ENCODE results near the gene TOLLIP.

The TOLLIP gene

GRCh38 chr11:1226986-1227550 lies 82.4 kb downstream of the TOLLIP start:
- H4K20me1 ChIP-seq (ENCODE audit: control insufficient read depth, insufficient read depth, low read depth, low read length) = no peaks in the 10 kb centered on the region
- no peaks in the 10 kb centered on the region for H3F3A ChIP-seq (ENCODE audit: control insufficient read depth, insufficient read depth)
- no peaks in the 10 kb centered on the region for H3K27me3 ChIP-seq (ENCODE audit: control insufficient read depth, low read length)
- H3K4me3 ChIP-seq (ENCODE audit: low read length) = no peak overlapping the region
- H3K4me2 ChIP-seq (ENCODE audit: low read length) = no peak overlapping the region
- H3K36me3 ChIP-seq (ENCODE audit: control insufficient read depth, low read length) = no peaks in the 10 kb centered on the region
- TF ChIP-seq CTCF (IDR thresholded peaks at IDR 0.05; ENCODE audit: low read depth, low read length, poor library complexity, severe bottlenecking) (no peak), EZH2phosphoT487 (IDR thresholded peaks at IDR 0.05; ENCODE audit: borderline replicate concordance, low read length) (no peak)
- H3K4me1 ChIP-seq (ENCODE audit: control insufficient read depth, low read length) = no peaks in the 10 kb centered on the region
- no peaks in the 10 kb centered on the region for H3K9me2 ChIP-seq (replicated peaks; ENCODE audit: control insufficient read depth, low read length)
- H3K9me3 ChIP-seq (ENCODE audit: control insufficient read depth, insufficient read depth, low read length) = no peaks in the 10 kb centered on the region
- H3K79me2 ChIP-seq (ENCODE audit: control insufficient read depth, low read length) = no peaks in the 10 kb centered on the region
- no peak overlapping the region for H3K27ac ChIP-seq (ENCODE audit: low read depth, low read length)

DNA sequence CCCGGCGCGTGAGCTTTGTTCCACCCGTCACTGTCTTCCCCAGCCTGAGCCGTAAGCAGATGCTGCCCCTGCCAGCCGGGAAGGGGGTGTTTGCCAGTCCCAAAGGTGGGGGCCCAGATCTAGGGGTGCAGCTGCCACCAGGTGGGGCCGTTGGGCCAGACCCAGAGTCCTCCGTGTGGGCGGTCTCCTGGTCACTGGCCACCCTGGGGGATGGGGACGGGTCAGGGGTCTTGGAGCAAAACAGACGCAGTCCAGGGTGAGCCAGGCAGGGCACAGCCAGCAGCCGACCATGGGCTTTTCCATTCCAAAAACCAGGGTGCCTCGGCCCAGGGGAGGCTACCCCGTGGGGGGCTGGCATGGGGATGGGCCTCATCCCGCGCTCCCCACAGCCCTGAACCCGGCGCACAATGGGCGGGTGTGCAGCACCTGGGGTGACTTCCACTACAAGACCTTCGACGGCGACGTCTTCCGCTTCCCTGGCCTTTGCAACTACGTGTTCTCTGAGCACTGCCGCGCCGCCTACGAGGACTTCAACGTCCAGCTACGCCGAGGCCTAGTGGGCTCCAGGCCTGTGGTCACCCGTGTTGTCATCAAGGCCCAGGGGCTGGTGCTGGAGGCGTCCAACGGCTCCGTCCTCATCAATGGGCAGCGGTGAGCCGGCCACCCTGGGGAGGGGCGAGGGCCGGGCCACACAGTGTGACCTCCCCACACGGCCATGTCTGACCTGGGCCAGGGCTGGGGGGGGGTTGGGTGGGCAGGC lies 83.0 kb downstream of the TOLLIP start:
- Histone ChIP-seq H3K9me3 (ENCODE audit: control insufficient read depth, insufficient read depth, low read length) (no peaks in the 10 kb centered on the region), H3K27me3 (ENCODE audit: control insufficient read depth, low read length) (no peaks in the 10 kb centered on the region), H3K36me3 (ENCODE audit: control insufficient read depth, low read length) (no peaks in the 10 kb centered on the region), H3F3A (ENCODE audit: control insufficient read depth, insufficient read depth) (no peaks in the 10 kb centered on the region), H3K4me2 (ENCODE audit: low read length) (no peak overlapping the region), H3K9me2 (replicated peaks; ENCODE audit: control insufficient read depth, low read length) (no peaks in the 10 kb centered on the region), H4K20me1 (ENCODE audit: control insufficient read depth, insufficient read depth, low read depth, low read length) (no peaks in the 10 kb centered on the region), H3K4me3 (ENCODE audit: low read length) (no peak overlapping the region), H3K27ac (ENCODE audit: low read depth, low read length) (no peak overlapping the region), H3K4me1 (ENCODE audit: control insufficient read depth, low read length) (no peaks in the 10 kb centered on the region), H3K79me2 (ENCODE audit: control insufficient read depth, low read length) (no peaks in the 10 kb centered on the region)
- TF ChIP-seq CTCF (IDR thresholded peaks at IDR 0.05; ENCODE audit: low read depth, low read length, poor library complexity, severe bottlenecking) (peak; percentile 24), EZH2phosphoT487 (IDR thresholded peaks at IDR 0.05; ENCODE audit: borderline replicate concordance, low read length) (no peak)

DNA sequence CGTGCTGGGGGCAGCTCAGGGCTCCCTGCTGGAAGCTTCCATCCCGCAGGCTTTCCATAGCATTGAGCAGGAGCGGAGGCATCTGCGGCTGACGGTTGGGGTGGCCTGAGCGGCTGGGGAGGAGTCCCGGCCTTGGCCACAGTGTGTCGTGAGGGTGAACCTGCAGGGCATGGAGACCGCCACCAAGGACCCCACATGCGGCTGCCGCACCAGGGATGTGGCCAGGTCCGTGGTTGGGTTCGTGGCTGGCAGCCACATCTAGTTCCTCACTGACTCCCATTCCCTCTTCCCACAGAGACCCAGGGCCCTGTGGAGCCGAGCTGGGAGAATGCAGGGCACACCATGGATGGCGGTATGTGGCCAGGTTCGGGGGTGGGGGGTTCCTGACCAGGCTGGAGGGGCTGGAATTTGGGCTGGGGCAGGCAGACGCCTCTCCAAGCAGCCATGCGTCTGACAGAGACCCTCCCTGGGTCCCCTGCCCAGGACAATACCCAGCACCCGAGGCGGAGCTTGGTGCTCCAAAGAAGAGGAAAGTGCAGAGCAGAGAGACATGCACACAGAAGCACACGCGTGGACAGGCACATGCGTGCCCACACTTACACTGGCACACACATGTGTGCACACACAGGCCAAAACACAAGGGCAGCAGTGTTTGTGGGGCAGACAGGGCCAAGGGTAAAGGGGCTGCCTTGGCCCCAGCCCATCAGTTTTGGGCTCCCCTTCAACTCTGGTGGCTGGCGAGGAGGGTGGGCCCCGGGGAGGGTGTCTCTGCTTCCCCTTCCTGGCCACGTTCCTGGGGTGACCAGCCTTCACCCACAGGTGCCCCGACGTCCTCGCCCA lies 83.8 kb downstream of the TOLLIP start:
- Histone ChIP-seq H3K27ac (ENCODE audit: low read depth, low read length) (no peak overlapping the region), H3K9me3 (ENCODE audit: control insufficient read depth, insufficient read depth, low read length) (no peaks in the 10 kb centered on the region), H3K27me3 (ENCODE audit: control insufficient read depth, low read length) (no peaks in the 10 kb centered on the region), H3K4me1 (ENCODE audit: control insufficient read depth, low read length) (no peaks in the 10 kb centered on the region), H3K36me3 (ENCODE audit: control insufficient read depth, low read length) (no peaks in the 10 kb centered on the region), H3K4me3 (ENCODE audit: low read length) (no peak overlapping the region), H3K4me2 (ENCODE audit: low read length) (no peak overlapping the region), H3K9me2 (replicated peaks; ENCODE audit: control insufficient read depth, low read length) (no peaks in the 10 kb centered on the region), H4K20me1 (ENCODE audit: control insufficient read depth, insufficient read depth, low read depth, low read length) (no peaks in the 10 kb centered on the region), H3K79me2 (ENCODE audit: control insufficient read depth, low read length) (no peaks in the 10 kb centered on the region), H3F3A (ENCODE audit: control insufficient read depth, insufficient read depth) (no peaks in the 10 kb centered on the region)
- TF ChIP-seq EZH2phosphoT487 (IDR thresholded peaks at IDR 0.05; ENCODE audit: borderline replicate concordance, low read length) (no peak), CTCF (IDR thresholded peaks at IDR 0.05; ENCODE audit: low read depth, low read length, poor library complexity, severe bottlenecking) (no peak)

Data from DOHH2 (cell line).